HG03571 (cell line): ENCODE data around the gene KLRC4.
A peak's percentile ranks its signal among the peaks of the same experiment; 100 is the strongest.
"Not testable (repeated sequence)": the region's sequence is repeated elsewhere in the genome, so short reads cannot be mapped to it uniquely, and the experiment has no call there.

Experiments
- ATAC-seq: cut with Tn5 transposase; IDR thresholded peaks from one replicate; pipeline ENCODE4 v1.9.1; 2021; ENCODE audit not compliant: unreplicated experiment

KLRC4 gene

GRCh38 chr12:10398168-10398567 is 11.4 kb downstream of the KLRC4 start:
- ATAC-seq: no peak

GRCh38 chr12:10397296-10397695 is 12.3 kb downstream of the KLRC4 start:
- no peak for ATAC-seq

- ATAC-seq: not testable (repeated sequence)
Observed at GRCh38 chr12:10396176-10396575, 13.4 kb downstream of the KLRC4 start.

GRCh38 chr12:10395390-10395998 is 14.1 kb downstream of the KLRC4 start:
- peak; percentile 73 for ATAC-seq

GRCh38 chr12:10394531-10395152 is 14.9 kb downstream of the KLRC4 start:
- not testable (repeated sequence) for ATAC-seq

- ATAC-seq: no peak
Observed at GRCh38 chr12:10393291-10393690, 16.3 kb downstream of the KLRC4 start.

GRCh38 chr12:10392394-10392930 is 17.1 kb downstream of the KLRC4 start:
- peak; percentile 77 for ATAC-seq

GRCh38 chr12:10390991-10391390 is 18.6 kb downstream of the KLRC4 start:
- ATAC-seq: not testable (repeated sequence)

GRCh38 chr12:10389904-10390303 is 19.7 kb downstream of the KLRC4 start, which contains the start of gene KLRK1:
Gene KLRK1 (minus strand): TSS chr12:10390041. CDS start chr12:10388810, 1,231 bp downstream.
- ATAC-seq: no peak

GRCh38 chr12:10388624-10389413 is 20.7 kb downstream of the KLRC4 start:
- no peak for ATAC-seq

GRCh38 chr12:10387498-10387897 is 22.1 kb downstream of the KLRC4 start:
- ATAC-seq: not testable (repeated sequence)

GRCh38 chr12:10386857-10387256 is 22.7 kb downstream of the KLRC4 start:
- ATAC-seq: no peak

- no peak for ATAC-seq
Observed at GRCh38 chr12:10385166-10385613, 24.4 kb downstream of the KLRC4 start.

GRCh38 chr12:10384191-10384590 is 25.4 kb downstream of the KLRC4 start:
- ATAC-seq: no peak

GRCh38 chr12:10381928-10382628 is 27.5 kb downstream of the KLRC4 start:
- no peak for ATAC-seq

GRCh38 chr12:10378737-10379136 is 30.8 kb downstream of the KLRC4 start:
- not testable (repeated sequence) for ATAC-seq

- ATAC-seq: no peak
Observed at GRCh38 chr12:10374624-10375018, 34.9 kb downstream of the KLRC4 start.

- no peak for ATAC-seq
Observed at GRCh38 chr12:10372559-10372958, 37.0 kb downstream of the KLRC4 start.

GRCh38 chr12:10371893-10372535 is 37.5 kb downstream of the KLRC4 start:
- ATAC-seq: not testable (repeated sequence)
